Measurements from ENCODE around the gene PRKD3.

DNA sequence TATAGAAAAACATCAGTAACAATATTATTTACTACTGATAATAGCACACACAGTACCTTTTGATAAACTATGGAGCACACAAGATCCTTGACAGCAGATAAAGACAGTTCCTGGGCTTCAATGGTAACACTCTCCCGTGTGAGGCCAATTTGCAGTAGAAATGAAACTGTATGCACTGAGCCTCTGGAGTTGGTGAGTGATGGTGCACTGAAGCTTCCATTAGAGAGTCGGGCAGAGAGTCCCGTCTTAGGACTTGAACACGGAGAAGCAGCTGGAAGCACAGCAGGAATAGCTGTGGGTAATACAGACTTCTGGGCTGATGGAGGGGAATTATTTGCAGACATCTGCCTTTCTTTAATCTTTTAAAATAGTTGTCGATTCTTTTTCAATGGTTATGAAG is 8.5 kb downstream of the PRKD3 start:
- TF ChIP-seq FOXM1 (IDR thresholded peaks at IDR 0.05; ENCODE audit: borderline replicate concordance) (no peak), LEF1 (IDR thresholded peaks at IDR 0.05; ENCODE audit: borderline replicate concordance) (no peak)
